ENCODE data around the gene ERH. TPM values are rescaled to one million over a fixed set of nuclear protein-coding genes. Genes with fewer than 3 reads are reported as not detected.

Gene ERH
- total and polyA plus RNA-seq, 2 donors (not counting 3 experiments of a cell fraction or from before 2014, with no cell fraction given), result 157 to 263 TPM

DNA sequence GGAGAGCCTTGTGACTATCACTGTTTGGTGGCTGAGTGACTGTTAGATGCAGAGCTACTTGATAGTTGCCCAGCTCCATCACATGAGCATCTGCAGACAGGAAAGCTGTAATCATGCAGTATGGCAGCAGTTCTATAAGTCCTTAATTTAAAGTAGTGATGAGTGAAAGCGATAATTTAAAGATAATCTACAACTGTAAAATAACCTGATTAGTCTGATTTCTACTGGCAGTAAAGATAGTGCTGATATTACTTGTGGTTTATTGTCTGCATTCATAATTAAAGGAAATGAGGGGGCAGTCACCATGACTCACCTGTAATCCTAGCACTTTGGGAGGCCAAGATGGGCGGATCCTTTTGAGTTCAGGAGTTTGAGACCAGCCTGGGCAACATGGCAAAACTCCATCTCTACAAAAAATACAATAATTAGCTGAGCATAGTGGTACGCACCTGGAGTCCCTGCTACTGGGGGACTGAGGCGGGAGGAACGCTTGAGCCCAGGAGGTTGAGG lies 45.3 kb upstream of the ERH start:
- Histone ChIP-seq H3K4me2 (ENCODE audit: insufficient read depth, low read length) (no peak overlapping the region), H3K4me3 (replicated peaks in 1 of 3; ENCODE audit: insufficient read depth in 1 of 3, low read depth in 1 of 3, low read length in 3 of 3) (no peak overlapping the region), H3K27ac (ENCODE audit: insufficient read depth, low read depth, low read length) (no peak overlapping the region), H4K20me1 (replicated peaks; ENCODE audit: control insufficient read depth, extremely low read depth, insufficient read depth, low read length) (no peaks in the 10 kb centered on the region), H3K79me2 (ENCODE audit: control insufficient read depth, insufficient read depth, low read length) (no peaks in the 10 kb centered on the region), H3K27me3 (ENCODE audit: control insufficient read depth in 2 of 2, insufficient read depth in 2 of 2, low read length in 2 of 2) (no peaks in the 10 kb centered on the region), H3K9me3 (replicated peaks; ENCODE audit: control insufficient read depth, insufficient read depth, low read length) (no peaks in the 10 kb centered on the region), H3K9me1 (replicated peaks; ENCODE audit: control insufficient read depth, extremely low read depth, insufficient read depth, low read length) (peaks cover 2% of the 10 kb centered on the region), H2AFZ (ENCODE audit: low read depth, low read length) (no peak overlapping the region), H3K36me3 (ENCODE audit: control insufficient read depth in 2 of 2, extremely low read depth in 1 of 2, insufficient read depth in 2 of 2, low read length in 2 of 2) (peaks cover 0 to 2% of the 10 kb centered on the region in 2 experiments), H3K9ac (replicated peaks; ENCODE audit: extremely low read depth, insufficient read depth, low read length) (no peak overlapping the region), H3K4me1 (ENCODE audit: control insufficient read depth, extremely low read depth, insufficient read depth, low read length) (peaks cover 5% of the 10 kb centered on the region)
- intact Hi-C loops (cut with micrococcal nuclease) (no loop called here), dilution Hi-C loops (cut with MboI; ENCODE audit: extremely low pct_ligation_motif_present, low sequenced_read_pairs) (no loop called here)
- FAIRE-seq (no peak), DNase-seq (ENCODE audit: low read depth, low spot score) (no peak)
- BruUV-seq (replicated peaks), result no TSS peak
- no peak for TF ChIP-seq MYC (IDR thresholded peaks at IDR 0.05; ENCODE audit: low read depth, low read length)
- no peak for TF ChIP-seq JUN (IDR thresholded peaks at IDR 0.05; ENCODE audit: borderline replicate concordance, insufficient read depth, insufficient read length, low read depth)
- TF ChIP-seq, protein P1, sequence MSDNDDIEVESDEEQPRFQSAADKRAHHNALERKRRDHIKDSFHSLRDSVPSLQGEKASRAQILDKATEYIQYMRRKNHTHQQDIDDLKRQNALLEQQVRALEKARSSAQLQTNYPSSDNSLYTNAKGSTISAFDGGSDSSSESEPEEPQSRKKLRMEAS (IDR thresholded peaks at IDR 0.05; ENCODE audit: insufficient read depth, insufficient read length), result no peak
- no peak for TF ChIP-seq GATA2 (IDR thresholded peaks at IDR 0.05; ENCODE audit: insufficient read depth, insufficient read length, low read depth, low read length)
- no peak for TF ChIP-seq EZH2 (IDR thresholded peaks at IDR 0.05; ENCODE audit: borderline replicate concordance, low read depth, low read length, severe bottlenecking)
- TF ChIP-seq FOS (IDR thresholded peaks at IDR 0.05; ENCODE audit: borderline replicate concordance, insufficient read depth, low read length), result no peak
- TF ChIP-seq, protein P2, sequence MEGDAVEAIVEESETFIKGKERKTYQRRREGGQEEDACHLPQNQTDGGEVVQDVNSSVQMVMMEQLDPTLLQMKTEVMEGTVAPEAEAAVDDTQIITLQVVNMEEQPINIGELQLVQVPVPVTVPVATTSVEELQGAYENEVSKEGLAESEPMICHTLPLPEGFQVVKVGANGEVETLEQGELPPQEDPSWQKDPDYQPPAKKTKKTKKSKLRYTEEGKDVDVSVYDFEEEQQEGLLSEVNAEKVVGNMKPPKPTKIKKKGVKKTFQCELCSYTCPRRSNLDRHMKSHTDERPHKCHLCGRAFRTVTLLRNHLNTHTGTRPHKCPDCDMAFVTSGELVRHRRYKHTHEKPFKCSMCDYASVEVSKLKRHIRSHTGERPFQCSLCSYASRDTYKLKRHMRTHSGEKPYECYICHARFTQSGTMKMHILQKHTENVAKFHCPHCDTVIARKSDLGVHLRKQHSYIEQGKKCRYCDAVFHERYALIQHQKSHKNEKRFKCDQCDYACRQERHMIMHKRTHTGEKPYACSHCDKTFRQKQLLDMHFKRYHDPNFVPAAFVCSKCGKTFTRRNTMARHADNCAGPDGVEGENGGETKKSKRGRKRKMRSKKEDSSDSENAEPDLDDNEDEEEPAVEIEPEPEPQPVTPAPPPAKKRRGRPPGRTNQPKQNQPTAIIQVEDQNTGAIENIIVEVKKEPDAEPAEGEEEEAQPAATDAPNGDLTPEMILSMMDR (IDR thresholded peaks at IDR 0.05; ENCODE audit: extremely low read depth in 1 of 2, insufficient read depth in 1 of 2, low read depth in 1 of 2, low read length in 2 of 2), result no peak
- TF ChIP-seq POLR2AphosphoS5 (IDR thresholded peaks at IDR 0.05; ENCODE audit: insufficient read depth, low read depth, low read length), result no peak
- no peak for TF ChIP-seq POLR2A (IDR thresholded peaks at IDR 0.05; ENCODE audit: low read depth, low read length)
- POLR2A ChIA-PET, result no interaction called here
- CTCF ChIA-PET, result interaction anchor here (0.6 to 2.0 kb wide), 2 partner anchors 16 to 46 kb away, joined by 3 to 6 read pairs; no protein-coding TSS in a partner anchor
